Measurements from ENCODE around the gene RAPGEF5.

- no peak for TF ChIP-seq CTCF (IDR thresholded peaks at IDR 0.05)
- TF ChIP-seq ZFX (IDR thresholded peaks at IDR 0.05; ENCODE audit: borderline replicate concordance), result no peak
Observed at GRCh38 chr7:22389892-22390291, 32.9 kb upstream of the RAPGEF5 start.

All from 22Rv1 (cell line).